Rectal smooth muscle tissue (tissue), 1 donor: ENCODE data around the gene USP54.

ENCODE experiments used
- H3K27ac ChIP-seq: one replicate; pipeline ENCODE4 v1.7.0; 2013; ENCODE audit warnings: low read depth, low read length, inconsistent platforms
- H3K27me3 ChIP-seq: one replicate; pipeline ENCODE4 v1.7.0; 2013; ENCODE audit warnings: low read length; ENCODE audit not compliant: control insufficient read depth, insufficient read depth
- H3K36me3 ChIP-seq: one replicate; pipeline ENCODE4 v1.7.0; 2013; ENCODE audit warnings: low read length; ENCODE audit not compliant: control insufficient read depth, insufficient read depth
- H3K4me1 ChIP-seq: one replicate; pipeline ENCODE4 v1.7.0; 2013; ENCODE audit warnings: low read length; ENCODE audit not compliant: control insufficient read depth, insufficient read depth
- H3K4me3 ChIP-seq: one replicate; pipeline ENCODE4 v1.7.0; 2013; ENCODE audit warnings: low read length
- H3K9ac ChIP-seq: one replicate; pipeline ENCODE4 v1.7.0; 2013; ENCODE audit warnings: low read length

The USP54 gene, protein sequence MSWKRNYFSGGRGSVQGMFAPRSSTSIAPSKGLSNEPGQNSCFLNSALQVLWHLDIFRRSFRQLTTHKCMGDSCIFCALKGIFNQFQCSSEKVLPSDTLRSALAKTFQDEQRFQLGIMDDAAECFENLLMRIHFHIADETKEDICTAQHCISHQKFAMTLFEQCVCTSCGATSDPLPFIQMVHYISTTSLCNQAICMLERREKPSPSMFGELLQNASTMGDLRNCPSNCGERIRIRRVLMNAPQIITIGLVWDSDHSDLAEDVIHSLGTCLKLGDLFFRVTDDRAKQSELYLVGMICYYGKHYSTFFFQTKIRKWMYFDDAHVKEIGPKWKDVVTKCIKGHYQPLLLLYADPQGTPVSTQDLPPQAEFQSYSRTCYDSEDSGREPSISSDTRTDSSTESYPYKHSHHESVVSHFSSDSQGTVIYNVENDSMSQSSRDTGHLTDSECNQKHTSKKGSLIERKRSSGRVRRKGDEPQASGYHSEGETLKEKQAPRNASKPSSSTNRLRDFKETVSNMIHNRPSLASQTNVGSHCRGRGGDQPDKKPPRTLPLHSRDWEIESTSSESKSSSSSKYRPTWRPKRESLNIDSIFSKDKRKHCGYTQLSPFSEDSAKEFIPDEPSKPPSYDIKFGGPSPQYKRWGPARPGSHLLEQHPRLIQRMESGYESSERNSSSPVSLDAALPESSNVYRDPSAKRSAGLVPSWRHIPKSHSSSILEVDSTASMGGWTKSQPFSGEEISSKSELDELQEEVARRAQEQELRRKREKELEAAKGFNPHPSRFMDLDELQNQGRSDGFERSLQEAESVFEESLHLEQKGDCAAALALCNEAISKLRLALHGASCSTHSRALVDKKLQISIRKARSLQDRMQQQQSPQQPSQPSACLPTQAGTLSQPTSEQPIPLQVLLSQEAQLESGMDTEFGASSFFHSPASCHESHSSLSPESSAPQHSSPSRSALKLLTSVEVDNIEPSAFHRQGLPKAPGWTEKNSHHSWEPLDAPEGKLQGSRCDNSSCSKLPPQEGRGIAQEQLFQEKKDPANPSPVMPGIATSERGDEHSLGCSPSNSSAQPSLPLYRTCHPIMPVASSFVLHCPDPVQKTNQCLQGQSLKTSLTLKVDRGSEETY (N-terminal part only)

GRCh38 chr10:73590881-73591799 lies at the start of gene USP54:
USP54 (minus strand) TSS chr10:73591342; CDS start chr10:73575658, 15,684 bp downstream.
- Histone ChIP-seq H3K9ac (no peak within 1 kb of the TSS), H3K27ac (peak within 1 kb of the TSS; percentile 72), H3K27me3 (no peaks in the 10 kb centered on the region), H3K36me3 (no peaks in the 10 kb centered on the region), H3K4me1 (peaks cover 13% of the 10 kb centered on the region), H3K4me3 (peak within 1 kb of the TSS; percentile 27)

- H3K4me1 ChIP-seq, result no peaks in the 10 kb centered on the region
- no peak overlapping the region for H3K27ac ChIP-seq
- H3K27me3 ChIP-seq, result no peaks in the 10 kb centered on the region
- H3K9ac ChIP-seq, result no peak overlapping the region
- H3K4me3 ChIP-seq, result no peak overlapping the region
- H3K36me3 ChIP-seq, result no peaks in the 10 kb centered on the region
Measured at GRCh38 chr10:73639286-73639685, 48.1 kb upstream of the USP54 start.

DNA sequence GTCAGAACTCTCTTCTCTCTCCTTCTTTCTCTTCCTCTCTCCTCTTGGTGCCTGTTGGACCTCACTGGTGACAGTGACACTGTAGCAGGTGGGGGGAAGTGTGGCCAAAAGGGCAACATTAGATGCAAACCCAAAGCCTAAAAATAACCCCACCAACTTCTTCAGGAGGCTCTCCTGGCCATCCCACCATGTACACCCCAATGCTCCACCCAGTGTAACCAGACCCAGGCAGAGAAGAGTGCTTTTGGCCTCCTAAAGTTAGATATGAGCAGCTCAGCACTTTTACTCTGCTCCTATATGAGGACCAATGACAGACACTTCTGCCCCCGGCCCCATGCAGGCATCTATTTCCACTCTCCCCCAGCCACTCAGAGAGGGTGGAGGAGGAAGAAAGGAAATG lies 44.6 kb upstream of the USP54 start:
- H3K36me3 ChIP-seq, result no peaks in the 10 kb centered on the region
- no peak overlapping the region for H3K4me3 ChIP-seq
- no peaks in the 10 kb centered on the region for H3K4me1 ChIP-seq
- H3K27me3 ChIP-seq, result no peaks in the 10 kb centered on the region
- no peak overlapping the region for H3K27ac ChIP-seq
- H3K9ac ChIP-seq, result no peak overlapping the region

DNA sequence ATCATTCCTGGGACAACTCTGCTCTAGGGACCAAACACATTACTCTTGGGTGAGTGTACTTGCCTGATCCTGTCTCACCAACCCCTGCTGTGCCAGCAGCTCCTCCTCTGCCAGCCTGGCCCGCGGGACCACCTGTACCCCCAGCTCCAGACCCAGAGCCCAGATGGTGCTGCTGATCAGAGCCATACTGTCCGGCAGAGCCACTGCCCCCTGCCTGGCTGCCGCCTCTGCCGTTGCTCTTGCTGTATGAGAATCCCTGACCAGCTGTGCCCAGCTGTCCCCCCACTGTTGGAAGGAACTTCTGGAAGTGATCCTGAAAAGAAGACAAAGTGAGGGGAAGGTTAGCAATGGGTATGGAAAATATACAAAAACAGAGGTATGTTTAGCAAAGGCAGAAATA lies 43.3 kb upstream of the USP54 start:
- Histone ChIP-seq H3K27me3 (no peaks in the 10 kb centered on the region), H3K4me1 (no peaks in the 10 kb centered on the region), H3K4me3 (no peak overlapping the region), H3K27ac (no peak overlapping the region), H3K9ac (no peak overlapping the region), H3K36me3 (no peaks in the 10 kb centered on the region)

DNA sequence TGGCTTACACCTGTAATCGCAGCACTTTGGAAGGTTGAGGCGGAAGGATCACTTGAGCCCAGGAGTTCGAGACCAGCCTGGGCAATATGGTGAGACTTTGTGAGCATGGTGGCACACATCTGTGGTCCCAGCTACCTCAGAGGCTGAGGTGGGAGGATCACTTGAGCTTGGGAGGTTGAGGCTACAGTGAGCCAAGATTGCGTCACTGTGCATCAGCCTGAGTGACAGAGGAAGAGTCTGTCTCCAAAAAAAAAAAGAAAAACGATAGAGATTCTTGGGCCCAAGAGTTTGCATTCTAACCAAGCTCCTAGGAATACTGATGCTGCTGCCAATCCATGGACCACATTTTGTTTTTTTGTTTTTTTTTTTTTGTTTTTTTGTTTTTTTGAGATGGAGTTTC lies 38.0 kb upstream of the USP54 start:
- Histone ChIP-seq H3K4me1 (peaks cover 6% of the 10 kb centered on the region), H3K4me3 (no peak overlapping the region), H3K9ac (no peak overlapping the region), H3K27ac (no peak overlapping the region), H3K27me3 (no peaks in the 10 kb centered on the region), H3K36me3 (no peaks in the 10 kb centered on the region)

DNA sequence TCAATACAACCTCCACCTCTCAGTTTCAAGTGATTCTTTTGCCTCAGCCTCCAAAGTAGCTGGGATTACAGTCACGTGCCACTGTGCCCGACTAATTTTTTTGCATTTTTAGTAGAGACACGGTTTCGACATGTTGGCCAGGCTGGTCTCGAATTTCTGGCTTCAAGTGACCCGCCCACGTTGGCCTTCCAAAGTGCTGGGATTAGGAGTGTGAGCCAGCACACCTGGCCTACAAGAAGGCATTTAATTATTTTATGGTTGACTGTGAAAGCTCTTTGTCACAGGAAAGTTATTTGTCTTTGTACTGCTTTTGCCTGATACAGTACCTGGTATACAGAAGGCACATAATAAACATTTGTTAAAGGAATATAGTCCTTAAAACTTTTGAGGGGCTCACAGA lies 37.3 kb upstream of the USP54 start:
- Histone ChIP-seq H3K4me1 (peaks cover 6% of the 10 kb centered on the region), H3K27ac (no peak overlapping the region), H3K9ac (no peak overlapping the region)

GRCh38 chr10:73627300-73627699 lies 36.2 kb upstream of the USP54 start:
- Histone ChIP-seq H3K36me3 (no peaks in the 10 kb centered on the region), H3K27me3 (no peaks in the 10 kb centered on the region), H3K9ac (no peak overlapping the region), H3K4me1 (peaks cover 6% of the 10 kb centered on the region), H3K4me3 (no peak overlapping the region), H3K27ac (no peak overlapping the region)

More for the DNA sequence above, 37.3 kb upstream of the USP54 start:
- H3K36me3 ChIP-seq, result no peaks in the 10 kb centered on the region
- no peaks in the 10 kb centered on the region for H3K27me3 ChIP-seq
- H3K4me3 ChIP-seq, result no peak overlapping the region

DNA sequence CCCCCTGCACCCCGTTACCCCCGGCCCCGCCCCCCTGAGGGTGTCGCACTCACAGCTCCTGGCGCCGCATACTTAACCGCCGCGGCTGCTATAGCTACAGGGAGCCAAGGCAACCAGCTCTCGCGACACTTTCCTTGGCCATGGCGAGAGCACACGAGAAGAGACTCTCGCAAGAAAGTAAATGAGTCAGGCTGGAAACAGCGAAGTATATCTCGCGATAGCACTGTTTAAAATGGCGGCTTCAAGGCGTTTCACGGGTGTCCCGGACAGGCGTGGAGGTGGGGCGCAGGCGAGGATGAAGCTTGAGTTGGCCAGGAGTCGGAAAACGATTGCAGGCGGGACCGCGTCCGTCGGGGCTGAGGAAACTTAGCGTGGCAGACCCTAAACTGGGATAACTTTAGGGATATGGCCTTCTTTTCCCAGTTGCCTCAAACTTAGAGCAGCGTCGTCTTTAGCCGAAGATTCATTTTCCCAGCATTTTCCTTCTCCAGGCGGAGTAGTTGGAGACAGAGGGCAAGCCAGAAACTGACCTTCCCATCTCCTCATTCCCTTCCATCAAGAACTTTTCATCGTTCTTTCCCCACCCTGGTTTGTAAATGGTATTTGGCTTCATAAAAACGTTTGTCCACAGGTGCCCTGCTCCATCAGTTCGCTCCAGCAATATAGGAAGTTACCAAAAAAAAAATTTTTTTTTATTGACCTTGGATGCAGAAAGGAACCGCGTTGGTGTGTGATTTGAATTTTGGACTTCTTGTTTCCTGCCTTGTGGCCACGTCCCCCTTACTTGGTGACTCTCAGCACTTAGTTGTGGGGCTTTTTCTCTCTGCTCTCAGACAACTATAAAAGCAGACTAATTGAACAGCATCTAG lies 35.0 kb upstream of the USP54 start:
- H3K27ac ChIP-seq, result peak overlapping the region; percentile 68
- H3K4me3 ChIP-seq, result peak overlapping the region; percentile 84
- no peaks in the 10 kb centered on the region for H3K36me3 ChIP-seq
- peaks cover 6% of the 10 kb centered on the region for H3K4me1 ChIP-seq
- H3K9ac ChIP-seq, result peak overlapping the region; percentile 75
- H3K27me3 ChIP-seq, result no peaks in the 10 kb centered on the region

GRCh38 chr10:73625004-73625883 lies 34.1 kb upstream of the USP54 start:
- Histone ChIP-seq H3K4me3 (peak overlapping the region; percentile 84), H3K27ac (peak overlapping the region; percentile 68), H3K4me1 (peaks cover 6% of the 10 kb centered on the region), H3K9ac (peak overlapping the region; percentile 50), H3K36me3 (no peaks in the 10 kb centered on the region), H3K27me3 (no peaks in the 10 kb centered on the region)

GRCh38 chr10:73623056-73623455 lies 31.9 kb upstream of the USP54 start:
- Histone ChIP-seq H3K36me3 (no peaks in the 10 kb centered on the region), H3K27ac (no peak overlapping the region), H3K4me3 (no peak overlapping the region), H3K4me1 (peaks cover 6% of the 10 kb centered on the region), H3K9ac (no peak overlapping the region), H3K27me3 (no peaks in the 10 kb centered on the region)
